ENCODE data around the gene PALLD. TPM values are rescaled to one million over a fixed set of nuclear protein-coding genes. Genes with fewer than 3 reads are reported as not detected.
"Not testable (repeated sequence)": the region's sequence is repeated elsewhere in the genome, so short reads cannot be mapped to it uniquely, and the experiment has no call there.

PALLD gene
- total RNA-seq, 2 experiments from 2014 or later = 0.49 to 0.78 TPM

- no peak overlapping the region for H3K4me3 Mint-ChIP-seq
These were observed 307.3 kb downstream of the PALLD start for GRCh38 chr4:168804146-168804545.

DNA sequence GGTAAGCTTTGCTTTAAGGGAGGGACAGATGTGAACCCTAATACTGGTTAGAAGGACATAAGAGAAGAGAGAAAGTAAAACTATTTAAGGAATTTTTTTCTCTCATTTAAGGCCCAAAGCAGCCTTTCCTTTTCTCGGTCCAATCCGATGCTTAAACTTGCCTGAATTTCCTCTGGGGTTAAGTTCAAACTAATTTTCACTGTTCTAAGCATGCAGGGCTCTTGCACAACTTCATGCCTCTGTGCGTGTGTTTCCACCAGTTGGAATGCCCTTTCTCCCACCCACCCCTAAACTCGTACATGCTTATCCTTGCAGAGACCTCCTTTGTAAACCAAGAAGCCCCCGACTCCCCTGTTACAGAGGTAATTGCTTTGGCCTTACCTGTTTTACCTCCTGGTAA is 308.5 kb downstream of the PALLD start:
- Histone ChIP-seq H3K4me1 (ENCODE audit: insufficient read depth, low read length) (no peaks in the 10 kb centered on the region), H3K4me3 (ENCODE audit: low read length) (no peak overlapping the region), H3K9me3 (ENCODE audit: control insufficient read depth in 1 of 2, insufficient read depth in 1 of 2, low read length in 2 of 2) (no peaks in the 10 kb centered on the region), H3K27me3 (ENCODE audit: control insufficient read depth in 1 of 2, insufficient read depth in 2 of 2, low read length in 2 of 2) (no peaks in the 10 kb centered on the region), H3K27ac (ENCODE audit: low read depth in 1 of 2, low read length in 2 of 2) (no peak overlapping the region), H3K36me3 (ENCODE audit: insufficient read depth, low read length) (no peaks in the 10 kb centered on the region)
- Mint-ChIP-seq H3K27ac (no peak overlapping the region), H3K4me3 (no peak overlapping the region), H3K36me3 (ENCODE audit: low read depth) (no peaks in the 10 kb centered on the region), H3K9me3 (peaks cover 3% of the 10 kb centered on the region), H3K4me1 (ENCODE audit: low read depth) (no peaks in the 10 kb centered on the region), H3K27me3 (peaks cover 13% of the 10 kb centered on the region)
- POLR2A ChIA-PET = no interaction called here
- DNase-seq = no peak
- CTCF ChIA-PET = no interaction called here
- intact Hi-C loops (cut with DNase I, micrococcal nuclease) = no loop called here
- TF ChIP-seq, protein P1, sequence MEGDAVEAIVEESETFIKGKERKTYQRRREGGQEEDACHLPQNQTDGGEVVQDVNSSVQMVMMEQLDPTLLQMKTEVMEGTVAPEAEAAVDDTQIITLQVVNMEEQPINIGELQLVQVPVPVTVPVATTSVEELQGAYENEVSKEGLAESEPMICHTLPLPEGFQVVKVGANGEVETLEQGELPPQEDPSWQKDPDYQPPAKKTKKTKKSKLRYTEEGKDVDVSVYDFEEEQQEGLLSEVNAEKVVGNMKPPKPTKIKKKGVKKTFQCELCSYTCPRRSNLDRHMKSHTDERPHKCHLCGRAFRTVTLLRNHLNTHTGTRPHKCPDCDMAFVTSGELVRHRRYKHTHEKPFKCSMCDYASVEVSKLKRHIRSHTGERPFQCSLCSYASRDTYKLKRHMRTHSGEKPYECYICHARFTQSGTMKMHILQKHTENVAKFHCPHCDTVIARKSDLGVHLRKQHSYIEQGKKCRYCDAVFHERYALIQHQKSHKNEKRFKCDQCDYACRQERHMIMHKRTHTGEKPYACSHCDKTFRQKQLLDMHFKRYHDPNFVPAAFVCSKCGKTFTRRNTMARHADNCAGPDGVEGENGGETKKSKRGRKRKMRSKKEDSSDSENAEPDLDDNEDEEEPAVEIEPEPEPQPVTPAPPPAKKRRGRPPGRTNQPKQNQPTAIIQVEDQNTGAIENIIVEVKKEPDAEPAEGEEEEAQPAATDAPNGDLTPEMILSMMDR (IDR thresholded peaks at IDR 0.05) = no peak
- ATAC-seq (ENCODE audit: poor library complexity) = no peak

More at GRCh38 chr4:168804146-168804545, 307.3 kb downstream of the PALLD start:
- ATAC-seq (ENCODE audit: poor library complexity) (no peak), DNase-seq (no peak)
- Mint-ChIP-seq H3K27ac (no peak overlapping the region), H3K4me1 (ENCODE audit: low read depth) (no peaks in the 10 kb centered on the region), H3K27me3 (peaks cover 13% of the 10 kb centered on the region), H3K9me3 (peaks cover 3% of the 10 kb centered on the region), H3K36me3 (ENCODE audit: low read depth) (no peaks in the 10 kb centered on the region)
- Histone ChIP-seq H3K27me3 (ENCODE audit: control insufficient read depth in 1 of 2, insufficient read depth in 2 of 2, low read length in 2 of 2) (no peaks in the 10 kb centered on the region), H3K4me1 (ENCODE audit: insufficient read depth, low read length) (no peaks in the 10 kb centered on the region), H3K9me3 (ENCODE audit: control insufficient read depth in 1 of 2, insufficient read depth in 1 of 2, low read length in 2 of 2) (no peaks in the 10 kb centered on the region), H3K36me3 (ENCODE audit: insufficient read depth, low read length) (no peaks in the 10 kb centered on the region), H3K4me3 (ENCODE audit: low read length) (no peak overlapping the region), H3K27ac (ENCODE audit: low read depth in 1 of 2, low read length in 2 of 2) (no peak overlapping the region)
- POLR2A ChIA-PET = no interaction called here
- intact Hi-C loops (cut with DNase I, micrococcal nuclease) = no loop called here
- TF ChIP-seq, protein P1 (IDR thresholded peaks at IDR 0.05) = no peak
- CTCF ChIA-PET = no interaction called here

DNA sequence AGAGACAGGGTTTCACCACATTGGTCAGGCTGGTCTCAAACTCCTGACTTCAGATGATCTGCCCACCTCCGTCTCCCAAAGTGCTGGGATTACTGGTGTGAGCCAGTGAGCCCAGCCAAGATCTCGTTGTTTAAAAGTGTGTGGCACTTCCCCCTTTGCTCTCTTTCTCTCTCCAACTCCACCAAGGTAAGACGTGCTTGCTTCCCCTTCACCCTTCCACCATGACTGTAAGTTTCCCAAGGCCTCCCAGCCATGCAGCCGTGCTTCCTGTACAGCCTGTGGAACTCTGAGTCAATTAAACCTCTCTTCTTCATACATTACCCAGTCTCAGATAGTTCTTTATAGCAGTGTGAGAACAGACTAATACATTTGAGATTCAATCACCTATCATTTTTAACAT is 309.4 kb downstream of the PALLD start:
- H3K4me1 Mint-ChIP-seq (ENCODE audit: low read depth); H3K4me1 ChIP-seq (ENCODE audit: insufficient read depth, low read length); H3K36me3 Mint-ChIP-seq (ENCODE audit: low read depth); H3K27me3 Mint-ChIP-seq; intact Hi-C loops (cut with DNase I, micrococcal nuclease); H3K36me3 ChIP-seq (ENCODE audit: insufficient read depth, low read length); POLR2A ChIA-PET; H3K9me3 ChIP-seq (ENCODE audit: control insufficient read depth in 1 of 2, insufficient read depth in 1 of 2, low read length in 2 of 2); H3K9me3 Mint-ChIP-seq; H3K27ac Mint-ChIP-seq; CTCF ChIA-PET; DNase-seq; H3K4me3 ChIP-seq (ENCODE audit: low read length); H3K27ac ChIP-seq (ENCODE audit: low read depth in 1 of 2, low read length in 2 of 2); H3K27me3 ChIP-seq (ENCODE audit: control insufficient read depth in 1 of 2, insufficient read depth in 2 of 2, low read length in 2 of 2); ATAC-seq (ENCODE audit: poor library complexity); H3K4me3 Mint-ChIP-seq: not testable (repeated sequence)

DNA sequence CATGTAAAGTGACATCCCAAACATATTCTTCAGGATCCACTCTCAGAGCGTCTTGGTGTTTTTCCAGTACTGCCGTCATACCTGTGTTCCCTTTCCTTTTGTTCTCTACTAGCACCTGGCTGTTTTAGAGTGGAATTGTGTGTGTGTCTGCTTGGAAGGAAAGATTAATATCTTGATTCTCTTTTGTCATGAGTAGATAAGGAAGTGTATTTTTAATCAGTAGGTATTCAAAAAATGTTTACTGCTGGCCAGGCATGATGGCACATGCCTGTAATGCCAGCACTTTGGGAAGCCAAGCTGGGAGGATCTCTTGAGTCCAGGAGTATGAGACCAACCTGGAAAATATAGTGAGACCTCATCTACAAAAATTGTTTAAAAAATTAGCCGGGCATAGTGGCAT is 314.4 kb downstream of the PALLD start:
- intact Hi-C loops (cut with DNase I, micrococcal nuclease) = no loop called here
- H3K9me3 Mint-ChIP-seq = no peaks in the 10 kb centered on the region
- no peak overlapping the region for H3K27ac Mint-ChIP-seq
- TF ChIP-seq, protein P1 (IDR thresholded peaks at IDR 0.05) = no peak
- H3K27ac ChIP-seq (ENCODE audit: low read depth in 1 of 2, low read length in 2 of 2) = no peak overlapping the region
- POLR2A ChIA-PET = no interaction called here
- no peak overlapping the region for H3K4me3 Mint-ChIP-seq
- H3K4me1 ChIP-seq (ENCODE audit: insufficient read depth, low read length) = no peaks in the 10 kb centered on the region
- CTCF ChIA-PET = no interaction called here
- no peaks in the 10 kb centered on the region for H3K36me3 Mint-ChIP-seq (ENCODE audit: low read depth)
- H3K4me1 Mint-ChIP-seq (ENCODE audit: low read depth) = no peaks in the 10 kb centered on the region
- ATAC-seq (ENCODE audit: poor library complexity) (no peak), DNase-seq (no peak)
- H3K27me3 Mint-ChIP-seq = peaks cover 6% of the 10 kb centered on the region
- no peak overlapping the region for H3K4me3 ChIP-seq (ENCODE audit: low read length)
- no peaks in the 10 kb centered on the region for H3K36me3 ChIP-seq (ENCODE audit: insufficient read depth, low read length)
- peaks cover 0 to 2% of the 10 kb centered on the region in 2 experiments for H3K27me3 ChIP-seq (ENCODE audit: control insufficient read depth in 1 of 2, insufficient read depth in 2 of 2, low read length in 2 of 2)
- no peaks in the 10 kb centered on the region for H3K9me3 ChIP-seq (ENCODE audit: control insufficient read depth in 1 of 2, insufficient read depth in 1 of 2, low read length in 2 of 2)
